ENCODE measurements around the gene AFMID. TPM values are rescaled to one million over a fixed set of nuclear protein-coding genes. Genes with fewer than 3 reads are reported as not detected.

The AFMID gene
- polyA plus RNA-seq, 3 donors, result 7.1 to 45.7 (median 14.2) TPM

DNA sequence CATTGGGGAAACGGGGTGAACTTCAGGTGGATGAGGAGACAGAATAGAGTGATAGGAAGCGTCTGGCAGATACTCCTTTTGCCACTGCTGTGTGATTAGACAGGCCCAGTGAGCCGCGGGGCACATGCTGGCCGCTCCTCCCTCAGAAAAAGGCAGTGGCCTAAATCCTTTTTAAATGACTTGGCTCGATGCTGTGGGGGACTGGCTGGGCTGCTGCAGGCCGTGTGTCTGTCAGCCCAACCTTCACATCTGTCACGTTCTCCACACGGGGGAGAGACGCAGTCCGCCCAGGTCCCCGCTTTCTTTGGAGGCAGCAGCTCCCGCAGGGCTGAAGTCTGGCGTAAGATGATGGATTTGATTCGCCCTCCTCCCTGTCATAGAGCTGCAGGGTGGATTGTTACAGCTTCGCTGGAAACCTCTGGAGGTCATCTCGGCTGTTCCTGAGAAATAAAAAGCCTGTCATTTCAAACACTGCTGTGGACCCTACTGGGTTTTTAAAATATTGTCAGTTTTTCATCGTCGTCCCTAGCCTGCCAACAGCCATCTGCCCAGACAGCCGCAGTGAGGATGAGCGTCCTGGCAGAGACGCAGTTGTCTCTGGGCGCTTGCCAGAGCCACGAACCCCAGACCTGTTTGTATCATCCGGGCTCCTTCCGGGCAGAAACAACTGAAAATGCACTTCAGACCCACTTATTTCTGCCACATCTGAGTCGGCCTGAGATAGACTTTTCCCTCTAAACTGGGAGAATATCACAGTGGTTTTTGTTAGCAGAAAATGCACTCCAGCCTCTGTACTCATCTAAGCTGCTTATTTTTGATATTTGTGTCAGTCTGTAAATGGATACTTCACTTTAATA, 37.3 kb downstream of the AFMID start:
- intact Hi-C loops (cut with micrococcal nuclease), result no loop called here
- Histone ChIP-seq H3K9me3 (replicated peaks in 1 of 2; ENCODE audit: control insufficient read depth in 1 of 2, insufficient read depth in 1 of 2, low read length in 2 of 2) (no peaks in the 10 kb centered on the region), H3K36me3 (replicated peaks in 1 of 2; ENCODE audit: control insufficient read depth in 1 of 2, insufficient read depth in 2 of 2, low read length in 2 of 2) (peaks cover 33 to 56% of the 10 kb centered on the region in 2 donors), H3K79me2 (ENCODE audit: insufficient read depth, low read length) (peaks cover 11% of the 10 kb centered on the region), H3K27ac (ENCODE audit: low read depth in 1 of 2, low read length in 2 of 2) (no peak overlapping the region), H3K27me3 (ENCODE audit: control insufficient read depth in 2 of 2, insufficient read depth in 2 of 2, low read length in 2 of 2) (peaks cover 0 to 19% of the 10 kb centered on the region in 2 donors), H2AFZ (ENCODE audit: insufficient read depth, low read depth, low read length, poor library complexity, severe bottlenecking) (no peak overlapping the region), H4K20me1 (ENCODE audit: insufficient read depth, low read length) (no peaks in the 10 kb centered on the region), H3K4me2 (replicated peaks; ENCODE audit: extremely low read depth, low read length, poor library complexity, severe bottlenecking) (no peak overlapping the region), H3K4me1 (ENCODE audit: control insufficient read depth in 1 of 2, insufficient read depth in 2 of 2, low read length in 2 of 2) (peaks cover 13 to 14% of the 10 kb centered on the region in 2 donors), H3K9ac (ENCODE audit: insufficient read depth, low read length, poor library complexity, severe bottlenecking) (no peak overlapping the region), H3K4me3 (replicated peaks in 1 of 3; ENCODE audit: low read depth in 2 of 3, low read length in 3 of 3) (no peak overlapping the region)
- no peak overlapping the region for H3K4me3 Mint-ChIP-seq
- peak overlapping the region in 4 of 7 donors; percentile 4 to 66 (median 35) for H3K27ac Mint-ChIP-seq
- no peak for DNase-seq
- peaks cover 18 to 35% (median 29%) of the 10 kb centered on the region in 3 donors for H3K27me3 Mint-ChIP-seq (ENCODE audit: low read depth in 3 of 3)
- H3K4me1 Mint-ChIP-seq, result peaks cover 18% of the 10 kb centered on the region
- TF ChIP-seq, protein P1, sequence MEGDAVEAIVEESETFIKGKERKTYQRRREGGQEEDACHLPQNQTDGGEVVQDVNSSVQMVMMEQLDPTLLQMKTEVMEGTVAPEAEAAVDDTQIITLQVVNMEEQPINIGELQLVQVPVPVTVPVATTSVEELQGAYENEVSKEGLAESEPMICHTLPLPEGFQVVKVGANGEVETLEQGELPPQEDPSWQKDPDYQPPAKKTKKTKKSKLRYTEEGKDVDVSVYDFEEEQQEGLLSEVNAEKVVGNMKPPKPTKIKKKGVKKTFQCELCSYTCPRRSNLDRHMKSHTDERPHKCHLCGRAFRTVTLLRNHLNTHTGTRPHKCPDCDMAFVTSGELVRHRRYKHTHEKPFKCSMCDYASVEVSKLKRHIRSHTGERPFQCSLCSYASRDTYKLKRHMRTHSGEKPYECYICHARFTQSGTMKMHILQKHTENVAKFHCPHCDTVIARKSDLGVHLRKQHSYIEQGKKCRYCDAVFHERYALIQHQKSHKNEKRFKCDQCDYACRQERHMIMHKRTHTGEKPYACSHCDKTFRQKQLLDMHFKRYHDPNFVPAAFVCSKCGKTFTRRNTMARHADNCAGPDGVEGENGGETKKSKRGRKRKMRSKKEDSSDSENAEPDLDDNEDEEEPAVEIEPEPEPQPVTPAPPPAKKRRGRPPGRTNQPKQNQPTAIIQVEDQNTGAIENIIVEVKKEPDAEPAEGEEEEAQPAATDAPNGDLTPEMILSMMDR (IDR thresholded peaks at IDR 0.05), result no peak
- WGBS (ENCODE audit: insufficient coverage), result 97% methylated on average over 22 of the region's 27 CpGs
- H3K36me3 Mint-ChIP-seq, result peaks cover 41 to 62% of the 10 kb centered on the region in 2 donors
- H3K9me3 Mint-ChIP-seq, result no peaks in the 10 kb centered on the region

DNA sequence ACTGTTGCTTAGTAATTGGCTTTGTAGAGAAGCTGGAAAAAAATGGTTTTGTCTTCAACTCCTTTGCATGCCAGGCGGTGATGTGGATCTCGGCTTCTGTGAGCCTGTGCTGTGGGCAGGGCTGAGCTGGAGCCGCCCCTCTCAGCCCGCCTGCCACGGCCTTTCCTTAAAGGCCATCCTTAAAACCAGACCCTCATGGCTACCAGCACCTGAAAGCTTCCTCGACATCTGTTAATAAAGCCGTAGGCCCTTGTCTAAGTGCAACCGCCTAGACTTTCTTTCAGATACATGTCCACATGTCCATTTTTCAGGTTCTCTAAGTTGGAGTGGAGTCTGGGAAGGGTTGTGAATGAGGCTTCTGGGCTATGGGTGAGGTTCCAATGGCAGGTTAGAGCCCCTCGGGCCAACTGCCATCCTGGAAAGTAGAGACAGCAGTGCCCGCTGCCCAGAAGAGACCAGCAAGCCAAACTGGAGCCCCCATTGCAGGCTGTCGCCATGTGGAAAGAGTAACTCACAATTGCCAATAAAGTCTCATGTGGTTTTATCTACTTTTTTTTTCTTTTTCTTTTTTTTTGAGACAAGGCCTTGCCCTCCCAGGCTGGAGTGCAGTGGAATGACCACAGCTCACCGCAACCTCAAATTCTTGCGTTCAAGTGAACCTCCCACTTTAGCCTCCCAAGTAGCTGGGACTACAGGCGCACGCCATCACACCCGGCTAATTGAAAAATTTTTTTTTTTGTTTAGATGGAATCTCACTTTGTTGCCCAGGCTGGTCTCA, 38.1 kb downstream of the AFMID start:
- no peaks in the 10 kb centered on the region for H3K9me3 Mint-ChIP-seq
- H3K27me3 Mint-ChIP-seq (ENCODE audit: low read depth in 3 of 3), result peaks cover 23 to 43% (median 36%) of the 10 kb centered on the region in 3 donors
- H2AFZ ChIP-seq (ENCODE audit: insufficient read depth, low read depth, low read length, poor library complexity, severe bottlenecking), result no peak overlapping the region
- no peaks in the 10 kb centered on the region for H3K9me3 ChIP-seq (replicated peaks in 1 of 2; ENCODE audit: control insufficient read depth in 1 of 2, insufficient read depth in 1 of 2, low read length in 2 of 2)
- H3K4me2 ChIP-seq (replicated peaks; ENCODE audit: extremely low read depth, low read length, poor library complexity, severe bottlenecking), result no peak overlapping the region
- H3K27ac ChIP-seq (ENCODE audit: low read depth in 1 of 2, low read length in 2 of 2), result no peak overlapping the region
- peaks cover 0 to 25% of the 10 kb centered on the region in 2 donors for H3K27me3 ChIP-seq (ENCODE audit: control insufficient read depth in 2 of 2, insufficient read depth in 2 of 2, low read length in 2 of 2)
- intact Hi-C loops (cut with micrococcal nuclease), result no loop called here
- 92% methylated on average over 9 of the region's 16 CpGs for WGBS (ENCODE audit: insufficient coverage)
- TF ChIP-seq, protein P1 (IDR thresholded peaks at IDR 0.05), result no peak
- peaks cover 35 to 54% of the 10 kb centered on the region in 2 donors for H3K36me3 Mint-ChIP-seq
- H3K36me3 ChIP-seq (replicated peaks in 1 of 2; ENCODE audit: control insufficient read depth in 1 of 2, insufficient read depth in 2 of 2, low read length in 2 of 2), result peaks cover 28 to 49% of the 10 kb centered on the region in 2 donors
- no peaks in the 10 kb centered on the region for H4K20me1 ChIP-seq (ENCODE audit: insufficient read depth, low read length)
- peaks cover 13 to 14% of the 10 kb centered on the region in 2 donors for H3K4me1 ChIP-seq (ENCODE audit: control insufficient read depth in 1 of 2, insufficient read depth in 2 of 2, low read length in 2 of 2)
- no peak overlapping the region for H3K4me3 Mint-ChIP-seq
- H3K79me2 ChIP-seq (ENCODE audit: insufficient read depth, low read length), result peaks cover 6% of the 10 kb centered on the region
- no peak for DNase-seq
- H3K27ac Mint-ChIP-seq, result peak overlapping the region in 1 of 7 donors; percentile 41
- no peak overlapping the region for H3K9ac ChIP-seq (ENCODE audit: insufficient read depth, low read length, poor library complexity, severe bottlenecking)
- peaks cover 18% of the 10 kb centered on the region for H3K4me1 Mint-ChIP-seq
- no peak overlapping the region for H3K4me3 ChIP-seq (replicated peaks in 1 of 3; ENCODE audit: low read depth in 2 of 3, low read length in 3 of 3)
